Fibroblast of the aortic adventitia (primary cell): Measurements from ENCODE around the gene ANKRD11. TPM values are rescaled to one million over a fixed set of nuclear protein-coding genes. Genes with fewer than 3 reads are reported as not detected.

Experiments used
- DNase-seq: peaks from one replicate; pipeline ENCODE4 v3.0.0-alpha.2; 2010; ENCODE audit warnings: low read depth
- H3K4me3 ChIP-seq: 2 replicates; pipeline ENCODE4 v1.5.1; 2011; ENCODE audit warnings: low read depth, mild to moderate bottlenecking, control low read depth, low read length, moderate library complexity
- total RNA-seq: library from RNA; depleted of rRNA; stranded (reverse); fragments of >200 nt; gene quantifications from 2 replicates; pipeline ENCODE4 v1.2.3, GENCODE V29; 2012; ENCODE audit warnings: low replicate concordance
- TF ChIP-seq, protein P1 (sequence below): IDR thresholded peaks from 2 replicates; pipeline ENCODE4 v1.5.1; 2011; ENCODE audit warnings: mild to moderate bottlenecking, low read length, control low read depth, inconsistent platforms; ENCODE audit not compliant: insufficient read depth

The ANKRD11 gene
- total RNA-seq, 1 donor, result 78.9 TPM

DNA sequence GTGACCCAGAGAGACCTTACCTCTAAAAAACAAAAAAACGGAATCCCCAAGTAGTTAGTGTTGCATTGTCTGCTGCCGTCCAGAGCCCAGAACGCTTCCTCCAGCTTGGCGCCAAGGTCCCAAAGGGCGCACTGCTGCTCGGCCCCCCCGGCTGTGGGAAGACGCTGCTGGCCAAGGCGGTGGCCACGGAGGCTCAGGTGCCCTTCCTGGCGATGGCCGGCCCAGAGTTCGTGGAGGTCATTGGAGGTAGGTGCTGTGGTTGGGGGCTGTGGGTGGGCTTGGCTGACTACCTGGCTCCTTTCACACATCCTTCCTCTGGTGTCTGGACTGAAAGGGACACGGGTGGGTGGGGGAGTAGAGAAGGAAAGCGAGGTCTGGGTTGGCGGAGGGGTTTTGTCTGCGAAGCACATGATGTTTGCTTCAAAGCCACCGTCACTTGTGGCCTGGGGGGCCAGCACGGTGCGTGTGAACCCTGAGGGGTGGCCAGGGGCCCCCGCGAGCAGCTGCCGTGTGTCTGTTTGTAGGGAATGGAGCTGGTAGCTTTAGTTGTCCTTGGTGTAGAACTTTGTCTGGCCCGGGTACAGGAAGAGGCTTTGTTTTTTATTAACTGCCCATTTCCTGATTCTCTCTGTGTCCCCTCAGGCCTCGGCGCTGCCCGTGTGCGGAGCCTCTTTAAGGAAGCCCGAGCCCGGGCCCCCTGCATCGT, 41.6 kb upstream of the ANKRD11 start:
- no peak for DNase-seq
- TF ChIP-seq, protein P1, sequence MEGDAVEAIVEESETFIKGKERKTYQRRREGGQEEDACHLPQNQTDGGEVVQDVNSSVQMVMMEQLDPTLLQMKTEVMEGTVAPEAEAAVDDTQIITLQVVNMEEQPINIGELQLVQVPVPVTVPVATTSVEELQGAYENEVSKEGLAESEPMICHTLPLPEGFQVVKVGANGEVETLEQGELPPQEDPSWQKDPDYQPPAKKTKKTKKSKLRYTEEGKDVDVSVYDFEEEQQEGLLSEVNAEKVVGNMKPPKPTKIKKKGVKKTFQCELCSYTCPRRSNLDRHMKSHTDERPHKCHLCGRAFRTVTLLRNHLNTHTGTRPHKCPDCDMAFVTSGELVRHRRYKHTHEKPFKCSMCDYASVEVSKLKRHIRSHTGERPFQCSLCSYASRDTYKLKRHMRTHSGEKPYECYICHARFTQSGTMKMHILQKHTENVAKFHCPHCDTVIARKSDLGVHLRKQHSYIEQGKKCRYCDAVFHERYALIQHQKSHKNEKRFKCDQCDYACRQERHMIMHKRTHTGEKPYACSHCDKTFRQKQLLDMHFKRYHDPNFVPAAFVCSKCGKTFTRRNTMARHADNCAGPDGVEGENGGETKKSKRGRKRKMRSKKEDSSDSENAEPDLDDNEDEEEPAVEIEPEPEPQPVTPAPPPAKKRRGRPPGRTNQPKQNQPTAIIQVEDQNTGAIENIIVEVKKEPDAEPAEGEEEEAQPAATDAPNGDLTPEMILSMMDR, result no peak
- H3K4me3 ChIP-seq, result no peak overlapping the region

DNA sequence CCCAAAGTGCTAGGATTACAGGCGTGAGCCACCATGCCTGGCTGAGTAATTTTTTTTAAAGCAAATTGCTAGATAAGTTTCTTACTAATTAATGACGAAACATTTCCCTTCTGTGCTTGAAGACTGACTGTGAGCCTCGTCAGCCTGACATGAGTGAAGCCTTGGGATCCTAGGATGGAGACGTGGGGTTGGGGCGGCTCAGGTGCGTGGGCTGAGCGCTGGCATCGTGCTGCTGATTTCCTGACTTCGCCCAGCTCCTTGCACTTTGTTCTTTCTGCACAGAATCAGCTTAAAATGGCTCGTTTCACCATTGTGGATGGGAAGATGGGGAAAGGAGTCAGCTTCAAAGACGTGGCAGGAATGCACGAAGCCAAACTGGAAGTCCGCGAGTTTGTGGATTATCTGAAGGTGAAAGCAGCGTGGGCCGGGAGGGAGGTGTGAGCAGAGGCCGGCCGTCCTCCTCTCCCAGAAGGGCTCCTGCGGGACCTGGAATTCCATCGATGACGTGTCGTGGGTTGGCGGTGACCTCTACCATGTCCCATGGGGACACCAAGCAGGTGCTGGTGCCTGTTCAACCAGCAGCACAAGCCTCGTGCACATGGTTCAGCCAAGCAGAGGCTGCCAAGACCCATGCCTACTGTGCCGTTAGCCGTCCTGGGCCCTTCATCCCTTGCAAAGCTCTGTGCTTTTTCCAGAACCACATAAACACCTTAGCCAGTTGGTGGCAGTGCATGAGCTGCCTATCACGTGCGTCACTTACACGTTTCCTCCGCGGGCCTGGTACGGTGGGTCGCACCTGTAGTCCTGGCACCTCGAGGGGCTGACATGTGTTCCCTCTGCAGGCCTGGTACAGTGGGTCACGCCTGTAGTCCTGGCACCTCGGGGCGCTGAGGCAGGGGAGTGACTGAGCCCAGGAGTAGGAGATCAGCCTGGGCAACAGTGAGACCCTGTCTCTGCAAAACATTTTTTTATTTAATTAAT, 40.3 kb upstream of the ANKRD11 start:
- no peak for DNase-seq
- no peak overlapping the region for H3K4me3 ChIP-seq
- TF ChIP-seq, protein P1, result no peak

DNA sequence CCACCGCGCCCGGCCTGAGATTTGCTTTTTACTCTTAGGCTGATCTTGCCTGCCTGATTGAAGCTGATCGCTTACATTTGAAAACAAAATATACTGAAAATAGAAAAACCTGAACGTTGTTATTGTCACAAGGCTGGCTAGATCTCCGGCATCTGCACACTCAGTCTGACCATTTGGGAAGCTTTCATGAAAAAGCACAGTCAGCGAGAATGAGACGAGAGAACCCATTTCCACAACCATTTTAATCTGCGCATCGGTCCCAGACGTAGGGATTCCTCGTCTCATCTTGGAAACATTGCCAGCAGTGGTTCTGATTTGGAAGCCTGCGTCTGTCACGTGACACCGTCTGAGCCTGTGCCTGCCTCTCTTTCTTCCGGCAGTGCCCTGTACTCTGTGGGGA, 38.7 kb upstream of the ANKRD11 start:
- H3K4me3 ChIP-seq, result no peak overlapping the region
- no peak for DNase-seq
- TF ChIP-seq, protein P1, result no peak

DNA sequence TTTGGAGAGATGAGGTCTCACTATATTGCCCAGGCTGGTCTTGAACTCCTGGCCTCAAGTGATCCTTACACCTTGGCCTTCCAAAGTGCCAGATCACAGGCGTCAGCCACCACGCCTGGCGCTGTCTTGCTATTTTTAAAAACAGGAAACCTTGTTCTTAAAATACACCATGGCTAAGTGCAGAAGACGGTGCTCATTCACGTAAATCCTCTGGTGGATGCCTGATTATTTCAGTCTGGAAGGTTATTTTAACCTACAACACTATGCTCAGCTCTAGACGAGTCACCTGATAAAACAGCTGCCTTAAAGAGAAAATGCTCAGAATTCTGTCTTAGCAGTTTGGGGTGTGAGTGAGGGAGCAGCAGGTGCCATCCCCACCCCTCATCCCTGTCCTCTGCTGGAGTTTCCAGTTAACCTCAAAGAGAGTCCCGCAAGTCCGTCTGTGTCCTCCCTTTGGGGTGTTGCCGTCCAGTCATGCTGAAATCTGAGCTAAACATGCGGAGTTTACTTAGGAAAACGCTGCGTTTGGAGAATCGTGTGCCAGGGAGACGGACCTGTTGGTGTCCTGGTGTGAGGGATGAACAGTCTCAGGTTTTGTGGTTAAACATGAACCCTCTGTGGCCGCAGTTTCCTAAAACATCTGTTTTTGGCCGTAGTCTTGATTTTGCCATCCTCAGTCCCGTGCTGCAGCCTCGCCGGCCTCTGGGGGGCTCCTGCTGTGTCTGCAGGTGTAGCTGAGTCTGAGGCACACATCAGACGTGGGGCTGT, 35.0 kb upstream of the ANKRD11 start:
- TF ChIP-seq, protein P1, result no peak

DNA sequence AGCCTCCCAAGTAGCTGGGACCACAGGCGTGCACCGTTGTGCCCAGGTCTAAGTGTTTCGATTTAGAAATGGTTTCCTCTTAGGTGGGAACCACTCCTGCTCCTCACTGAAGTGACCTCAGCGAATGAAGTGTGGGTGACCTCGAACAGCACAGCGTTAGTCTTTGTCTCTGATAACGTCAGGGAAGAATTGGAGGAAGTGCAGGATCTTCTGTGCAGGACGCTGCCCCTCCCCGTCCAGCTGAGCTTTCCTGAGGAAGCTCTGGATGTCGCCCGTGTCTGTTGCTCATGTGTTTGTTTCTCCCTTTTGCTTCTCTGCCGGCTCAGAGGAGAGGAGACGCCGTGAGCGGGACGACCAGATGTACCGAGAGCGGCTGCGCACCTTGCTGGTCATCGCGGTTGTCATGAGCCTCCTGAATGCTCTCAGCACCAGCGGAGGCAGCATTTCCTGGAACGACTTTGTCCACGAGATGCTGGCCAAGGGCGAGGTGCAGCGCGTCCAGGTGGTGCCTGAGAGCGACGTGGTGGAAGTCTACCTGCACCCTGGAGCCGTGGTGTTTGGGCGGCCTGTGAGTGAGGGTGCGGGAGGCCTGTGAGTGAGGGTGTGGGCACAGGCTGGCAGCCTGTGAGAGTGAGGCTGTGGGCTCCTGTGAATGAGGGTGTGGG, 33.5 kb upstream of the ANKRD11 start:
- DNase-seq, result no peak
- TF ChIP-seq, protein P1, result no peak
- no peak overlapping the region for H3K4me3 ChIP-seq

More for the DNA sequence above, 35.0 kb upstream of the ANKRD11 start:
- no peak overlapping the region for H3K4me3 ChIP-seq
- no peak for DNase-seq

DNA sequence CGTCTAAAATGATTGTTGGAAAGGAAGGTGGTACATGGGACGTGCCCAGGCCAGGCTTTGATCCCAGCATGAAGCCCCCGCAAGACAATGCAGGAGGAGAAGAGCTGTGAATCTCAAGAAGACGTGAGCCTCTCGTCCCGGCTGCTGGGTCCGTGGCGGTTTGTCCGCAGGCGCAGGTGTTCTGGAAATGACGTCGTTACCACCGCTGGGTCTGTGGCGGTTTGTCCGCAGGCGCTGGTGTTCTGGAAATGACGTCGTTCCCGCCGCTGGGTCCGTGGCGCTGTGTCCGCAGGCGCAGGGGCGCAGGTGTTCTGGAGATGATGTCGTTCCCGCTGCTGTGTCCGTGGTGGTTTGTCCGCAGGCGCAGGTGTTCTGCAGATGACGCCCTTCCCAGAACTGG, 31.9 kb upstream of the ANKRD11 start:
- no peak for DNase-seq
- H3K4me3 ChIP-seq, result no peak overlapping the region
- TF ChIP-seq, protein P1, result no peak
